Progenitor cell of endocrine pancreas (in vitro differentiated cells): ENCODE data around the gene FRMD4A. TPM values are rescaled to one million over a fixed set of nuclear protein-coding genes. Genes with fewer than 3 reads are reported as not detected.
A peak's percentile ranks its signal among the peaks of the same experiment; 100 is the strongest.

Source experiments
- DNase-seq: peaks from one replicate; pipeline ENCODE4 v3.0.0; 2021; ENCODE audit warnings: low spot score; ENCODE audit not compliant: unreplicated experiment
- H3K27ac Mint-ChIP-seq: 2 replicates; pipeline ENCODE4 v1.8.0; 2021; ENCODE audit warnings: mild to moderate bottlenecking, moderate library complexity, mixed read lengths
- H3K27me3 Mint-ChIP-seq: 2 replicates; pipeline ENCODE4 v1.8.0; 2021; ENCODE audit warnings: mixed read lengths
- H3K36me3 Mint-ChIP-seq: 2 replicates; pipeline ENCODE4 v1.8.0; 2022; ENCODE audit warnings: mixed read lengths; ENCODE audit not compliant: insufficient read depth
- H3K4me1 Mint-ChIP-seq: 2 replicates; pipeline ENCODE4 v1.8.0; 2021; ENCODE audit warnings: low read depth, mixed read lengths
- H3K4me3 Mint-ChIP-seq: 2 replicates; pipeline ENCODE4 v1.8.0; 2021; ENCODE audit warnings: low read depth, mild to moderate bottlenecking, moderate library complexity, mixed read lengths
- H3K9me3 Mint-ChIP-seq: 2 replicates; pipeline ENCODE4 v1.8.0; 2021; ENCODE audit warnings: low read depth, mixed read lengths
- CTCF ChIP-seq: fragments of 200-600 bp; sonication (generic); IDR thresholded peaks from one replicate; pipeline ENCODE4 v1.5.0; 2021; ENCODE audit warnings: antibody characterized with exemption, mild to moderate bottlenecking; ENCODE audit not compliant: unreplicated experiment
- total RNA-seq: library from RNA; stranded (reverse); gene quantifications from 2 replicates; pipeline ENCODE4 v1.2.1, GENCODE V29; 2021

Gene FRMD4A
- total RNA-seq, 1 donor from 2014 or later, result 42.2 TPM

- Mint-ChIP-seq H3K27me3 (no peaks in the 10 kb centered on the region), H3K4me3 (no peak overlapping the region), H3K27ac (no peak overlapping the region), H3K9me3 (no peaks in the 10 kb centered on the region), H3K4me1 (peaks cover 3% of the 10 kb centered on the region), H3K36me3 (no peaks in the 10 kb centered on the region)
- no peak for DNase-seq
- TF ChIP-seq CTCF, result no peak
These were observed 468.0 kb downstream of the FRMD4A start for GRCh38 chr10:13862546-13863233.

- Mint-ChIP-seq H3K27me3 (no peaks in the 10 kb centered on the region), H3K27ac (no peak overlapping the region), H3K36me3 (no peaks in the 10 kb centered on the region), H3K4me3 (no peak overlapping the region), H3K4me1 (peaks cover 3% of the 10 kb centered on the region), H3K9me3 (no peaks in the 10 kb centered on the region)
- no peak for TF ChIP-seq CTCF
- DNase-seq, result no peak
These were observed 469.8 kb downstream of the FRMD4A start for GRCh38 chr10:13860886-13861285.

GRCh38 chr10:13859979-13860654 lies 470.6 kb downstream of the FRMD4A start:
- Mint-ChIP-seq H3K4me1 (peaks cover 3% of the 10 kb centered on the region), H3K27ac (no peak overlapping the region), H3K4me3 (no peak overlapping the region), H3K27me3 (no peaks in the 10 kb centered on the region), H3K36me3 (no peaks in the 10 kb centered on the region), H3K9me3 (no peaks in the 10 kb centered on the region)
- DNase-seq, result no peak
- TF ChIP-seq CTCF, result no peak

- no peaks in the 10 kb centered on the region for H3K36me3 Mint-ChIP-seq
These were observed 472.0 kb downstream of the FRMD4A start for GRCh38 chr10:13858709-13859108.

GRCh38 chr10:13857451-13857850 lies 473.3 kb downstream of the FRMD4A start:
- H3K4me1 Mint-ChIP-seq, result peaks cover 2% of the 10 kb centered on the region
- no peaks in the 10 kb centered on the region for H3K36me3 Mint-ChIP-seq
- DNase-seq, result no peak
- no peak for TF ChIP-seq CTCF
- no peak overlapping the region for H3K4me3 Mint-ChIP-seq
- H3K27ac Mint-ChIP-seq, result no peak overlapping the region
- H3K9me3 Mint-ChIP-seq, result no peaks in the 10 kb centered on the region
- H3K27me3 Mint-ChIP-seq, result no peaks in the 10 kb centered on the region

More at GRCh38 chr10:13858709-13859108, 472.0 kb downstream of the FRMD4A start:
- H3K27ac Mint-ChIP-seq, result peak overlapping the region; percentile 59
- H3K4me1 Mint-ChIP-seq, result peaks cover 3% of the 10 kb centered on the region
- TF ChIP-seq CTCF, result no peak
- H3K27me3 Mint-ChIP-seq, result no peaks in the 10 kb centered on the region
- no peak overlapping the region for H3K4me3 Mint-ChIP-seq
- H3K9me3 Mint-ChIP-seq, result no peaks in the 10 kb centered on the region
- DNase-seq, result no peak
